GM21447 (cell line): ENCODE measurements around the gene ATE1.
"Not testable (repeated sequence)": the region's sequence is repeated elsewhere in the genome, so short reads cannot be mapped to it uniquely, and the experiment has no call there.

ENCODE experiments used
- ATAC-seq: cut with Tn5 transposase; IDR thresholded peaks from one replicate; pipeline ENCODE4 v1.9.1; 2021; ENCODE audit not compliant: unreplicated experiment

ATE1 gene

DNA sequence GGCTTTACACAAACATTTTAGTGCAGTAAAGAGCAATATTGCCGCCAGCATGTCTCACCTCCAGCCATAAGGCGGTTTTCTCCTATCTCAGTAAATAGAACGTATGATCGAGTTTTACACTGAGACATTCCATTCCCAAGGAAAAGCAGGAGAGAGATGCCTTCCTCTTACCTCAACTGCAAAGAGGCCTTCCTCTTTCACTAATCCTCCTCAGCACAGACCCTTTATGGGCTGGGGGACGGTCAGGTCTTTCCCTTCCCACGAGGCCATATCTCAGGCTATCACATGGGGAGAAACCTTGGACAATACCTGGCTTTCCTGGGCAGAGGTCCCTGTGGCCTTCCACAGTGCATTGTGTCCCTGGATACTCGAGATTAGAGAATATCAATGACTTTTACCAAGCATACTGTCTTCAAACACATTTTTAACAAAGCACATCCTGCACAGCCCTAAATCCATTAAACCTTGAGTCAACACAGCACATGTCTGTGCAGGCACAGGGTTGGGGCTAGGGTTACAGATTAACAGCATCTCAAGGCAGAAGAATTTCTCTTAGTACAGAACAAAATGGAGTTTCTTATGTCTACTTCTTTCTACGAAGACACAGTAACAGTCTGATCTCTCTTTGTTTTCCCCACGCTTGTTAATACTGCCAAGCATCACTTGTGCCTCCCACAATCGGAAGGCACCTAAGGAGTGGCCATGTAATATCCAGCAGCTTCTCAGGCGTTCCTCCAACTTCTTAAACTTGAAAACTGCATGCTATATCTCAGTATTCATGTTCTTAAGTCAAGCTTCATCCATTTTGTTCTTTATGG is 2.6 kb upstream of the ATE1 start:
- ATAC-seq, result not testable (repeated sequence)

- not testable (repeated sequence) for ATAC-seq
Observed at GRCh38 chr10:121929585-121930267, 1.9 kb upstream of the ATE1 start.

- ATAC-seq, result peak; percentile 5
Observed at GRCh38 chr10:121928528-121928884, 675 bp upstream of the ATE1 start.

GRCh38 chr10:121927318-121927840 is 452 bp downstream of the ATE1 start:
- peak; percentile 43 for ATAC-seq

- peak; percentile 18 for ATAC-seq
Observed at GRCh38 chr10:121926671-121927317, 1.0 kb downstream of the ATE1 start.

- ATAC-seq, result no peak
Observed at GRCh38 chr10:121926157-121926556, 1.7 kb downstream of the ATE1 start.

GRCh38 chr10:121921238-121921931 is 6.4 kb downstream of the ATE1 start:
- no peak for ATAC-seq

GRCh38 chr10:121919666-121920065 is 8.2 kb downstream of the ATE1 start:
- ATAC-seq, result peak; percentile 57

DNA sequence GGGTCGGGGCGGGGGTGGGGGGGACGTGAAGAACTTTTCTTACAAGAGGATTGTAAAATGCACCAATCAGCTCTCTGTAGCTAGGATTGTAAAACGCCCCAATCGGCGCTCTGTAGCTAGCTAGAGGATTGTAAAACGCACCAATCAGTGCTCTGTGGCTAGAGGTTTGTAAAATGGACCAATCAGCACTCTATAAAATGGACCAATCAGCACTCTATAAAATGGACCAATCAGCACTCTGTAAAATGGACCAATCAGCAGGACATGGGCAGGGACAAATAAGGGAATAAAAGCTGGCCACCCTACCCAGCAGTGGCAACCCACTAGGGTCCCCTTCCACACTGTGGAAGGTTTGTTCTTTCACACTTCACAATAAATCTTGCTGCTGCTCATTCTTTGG is 9.0 kb downstream of the ATE1 start:
- ATAC-seq, result not testable (repeated sequence)

- ATAC-seq, result no peak
Observed at GRCh38 chr10:121914661-121915060, 13.2 kb downstream of the ATE1 start.

GRCh38 chr10:121911421-121911697 is 16.5 kb downstream of the ATE1 start:
- no peak for ATAC-seq

DNA sequence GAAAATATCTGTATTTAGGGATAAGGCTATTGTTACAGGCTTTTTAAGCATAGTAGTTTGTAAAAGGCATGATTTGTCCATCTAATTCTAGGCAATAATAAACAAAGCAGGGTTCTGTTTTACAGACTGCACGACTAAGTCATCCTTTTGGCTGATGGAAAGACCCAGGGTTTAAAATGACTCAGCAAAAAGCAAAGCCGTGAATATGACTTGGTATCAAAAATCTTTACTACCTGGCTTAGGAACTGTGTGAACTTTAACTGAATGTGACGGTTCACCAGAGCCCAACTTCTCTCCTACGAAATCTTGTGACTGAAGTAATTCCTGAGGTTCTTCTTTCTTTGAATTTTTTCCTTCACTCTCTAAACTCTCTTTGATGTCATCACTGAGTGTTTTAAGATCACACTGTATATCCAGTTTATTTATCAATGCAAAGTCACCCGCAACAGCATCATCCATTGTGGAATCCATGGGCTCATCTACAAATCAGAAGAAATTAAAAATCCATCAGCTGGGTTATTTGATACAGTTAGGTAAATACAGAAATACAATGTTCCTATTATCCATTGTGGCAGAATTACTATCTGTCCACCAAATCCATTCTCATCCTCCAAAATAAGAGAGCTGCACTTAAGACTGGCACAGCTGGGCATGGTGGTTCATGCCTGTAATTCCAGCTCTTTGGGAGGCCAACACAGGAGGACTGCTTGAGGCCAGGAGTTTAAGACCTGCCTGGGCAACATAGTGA is 17.0 kb downstream of the ATE1 start:
- no peak for ATAC-seq

DNA sequence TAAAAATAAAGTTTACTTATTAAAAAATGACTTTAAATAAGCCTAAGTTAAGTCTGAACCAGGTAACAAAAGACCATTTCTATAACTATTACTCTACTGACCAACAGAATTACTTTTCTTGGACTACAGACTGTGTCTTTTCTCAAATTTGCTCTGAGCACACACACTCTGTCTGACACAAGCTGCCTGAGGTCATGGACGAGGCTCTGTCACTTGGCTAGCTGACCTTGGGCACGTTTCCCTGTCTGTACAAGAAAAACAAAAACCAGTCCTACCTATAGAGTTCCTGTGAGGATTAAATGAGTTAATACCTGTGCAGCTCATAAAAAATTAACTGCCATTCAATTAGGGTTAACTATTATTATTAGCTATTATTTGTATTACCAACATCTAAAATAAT is 22.9 kb downstream of the ATE1 start:
- ATAC-seq, result no peak

DNA sequence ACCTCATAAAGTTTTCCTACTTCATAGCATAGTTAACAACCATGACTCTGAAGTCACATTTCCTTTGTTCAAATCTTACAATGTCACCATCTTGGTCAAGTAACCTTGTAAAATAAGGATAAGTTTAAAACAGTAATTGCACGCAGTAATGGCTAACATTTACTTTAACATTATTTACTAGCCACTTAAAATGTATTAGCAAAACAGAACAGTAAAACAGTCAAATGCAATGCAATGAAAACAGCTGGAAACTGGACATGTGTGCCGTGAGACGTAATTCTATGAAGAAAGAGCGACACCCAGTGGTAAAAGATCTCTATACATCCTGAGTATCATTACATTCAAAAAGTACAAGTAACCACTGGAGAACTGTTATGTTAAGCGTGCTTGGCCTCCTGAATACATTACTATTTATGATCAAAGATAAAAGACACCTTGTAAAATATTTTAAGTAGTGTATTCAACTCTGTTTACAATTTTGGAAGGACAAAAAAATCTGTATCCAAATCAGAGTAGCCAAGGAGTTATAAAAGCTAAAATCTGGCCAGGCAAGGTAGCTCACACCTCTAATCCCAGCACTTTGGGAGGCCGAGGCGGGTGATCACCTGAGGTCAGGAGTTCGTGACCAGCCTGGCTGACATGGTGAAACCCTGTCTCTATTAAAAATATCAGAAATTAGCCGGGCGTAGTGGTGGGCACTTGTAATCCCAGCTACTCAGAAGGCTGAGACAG is 27.2 kb downstream of the ATE1 start:
- peak; percentile 81 for ATAC-seq

- ATAC-seq, result no peak
Observed at GRCh38 chr10:121899727-121900126, 28.1 kb downstream of the ATE1 start.

DNA sequence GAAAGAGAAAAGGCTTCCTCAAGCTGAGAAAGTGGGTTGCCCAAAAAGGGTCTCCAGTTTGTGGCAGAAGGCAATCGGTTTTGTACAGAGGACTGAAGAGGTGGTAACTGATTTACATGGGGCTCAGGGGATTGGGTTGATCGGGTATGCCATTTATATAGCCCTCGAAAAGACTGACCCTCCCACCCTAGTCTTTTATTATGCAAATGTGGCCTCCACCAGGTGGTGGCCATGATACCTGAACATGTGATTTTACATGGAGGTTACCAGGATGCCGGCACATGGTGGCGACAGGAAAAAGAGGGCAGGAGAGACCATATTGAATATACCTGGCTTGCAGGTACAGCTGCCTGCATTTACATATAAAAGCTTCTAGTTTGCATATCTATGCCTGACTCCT is 36.7 kb downstream of the ATE1 start:
- no peak for ATAC-seq

GRCh38 chr10:121889212-121889611 is 38.6 kb downstream of the ATE1 start:
- ATAC-seq, result no peak

DNA sequence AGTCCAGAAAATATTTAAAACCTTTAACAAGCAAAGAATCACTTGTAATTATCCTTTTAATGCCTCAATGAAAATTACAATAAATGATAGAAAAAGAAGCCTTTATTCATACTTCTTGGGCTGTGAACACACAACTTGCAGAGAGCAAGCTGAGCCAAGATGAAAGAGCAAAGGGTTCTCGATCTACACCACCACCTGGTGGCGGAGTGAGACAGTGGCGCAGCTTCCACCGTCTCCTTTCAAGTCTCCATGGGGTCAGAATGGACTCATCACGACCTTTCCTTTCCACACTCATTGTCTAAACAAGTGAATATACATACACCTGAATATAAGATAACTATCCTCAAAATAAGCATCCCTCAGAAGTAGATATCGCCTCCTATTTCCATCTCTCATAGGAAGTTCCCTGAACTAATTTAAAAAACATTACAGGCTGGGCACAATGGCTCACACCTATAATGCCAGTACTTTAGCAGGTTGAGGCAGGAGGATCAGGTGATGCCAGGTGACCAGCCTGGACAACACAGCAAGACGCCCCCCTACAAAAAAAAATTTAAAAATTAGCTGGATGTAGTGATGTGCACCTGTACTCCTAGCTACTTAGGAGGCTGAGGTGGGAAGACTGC is 40.7 kb downstream of the ATE1 start:
- peak; percentile 73 for ATAC-seq

DNA sequence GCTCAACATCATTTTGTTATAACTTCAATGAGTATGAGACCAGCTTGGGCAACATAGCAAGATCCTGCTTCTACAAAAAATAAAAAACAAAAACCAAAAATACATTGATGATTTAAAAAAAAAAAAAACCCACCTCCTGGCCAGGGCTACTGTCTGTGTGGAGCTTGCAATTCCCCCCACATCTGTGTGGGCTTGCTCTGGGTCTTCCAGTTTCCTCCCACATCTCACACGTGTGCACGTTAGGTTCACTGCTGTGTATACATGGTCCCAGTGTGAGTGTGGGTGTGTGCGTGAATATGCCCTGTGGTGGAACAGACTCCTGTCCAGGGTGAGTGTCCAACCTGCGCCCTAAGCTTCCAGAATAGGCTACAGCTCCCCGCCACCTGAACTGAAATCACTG is 41.6 kb downstream of the ATE1 start:
- no peak for ATAC-seq

DNA sequence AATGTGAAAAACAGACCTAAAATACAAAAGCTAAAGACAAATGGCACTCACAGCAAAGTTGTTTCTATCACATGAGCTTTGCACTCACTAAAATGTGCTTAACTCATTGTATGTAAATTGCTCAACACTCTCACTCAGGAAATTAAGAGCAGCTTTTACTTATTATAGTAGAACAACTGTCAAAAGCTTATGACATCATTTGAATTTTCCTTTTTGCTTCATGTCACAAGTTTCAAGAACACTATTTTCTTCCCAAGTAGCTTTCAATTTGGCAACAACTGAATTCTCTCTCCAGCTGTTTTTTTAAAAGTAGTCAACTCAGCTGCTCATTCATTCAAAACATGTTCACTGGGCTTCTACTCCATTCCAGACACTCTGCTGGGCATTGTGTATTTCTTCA is 46.9 kb downstream of the ATE1 start:
- no peak for ATAC-seq
